AG04449 (cell line): ENCODE data around the gene ZNF787.

ENCODE experiments used
- CTCF ChIA-PET: fragments of 350-600 bp; formaldehyde crosslinking; extraction: SDS; loops from one replicate; lab custom pipeline; 2021; ENCODE audit warnings: antibody characterized with exemption; lab: Yijun Ruan, JAX
- POLR2A ChIA-PET: fragments of 400-600, 350-600 bp; formaldehyde crosslinking; extraction: SDS; loops from one replicate; lab custom pipeline; 2020; ENCODE audit warnings: antibody characterized with exemption, inconsistent platforms; lab: Yijun Ruan, JAX
- DNase-seq: peaks from one replicate; pipeline ENCODE4 v3.0.0-alpha.2; 2010; ENCODE audit warnings: low read depth, low spot score
- H3K4me3 ChIP-seq: 2 replicates; pipeline ENCODE4 v1.5.1; 2011; ENCODE audit warnings: low read depth, mild to moderate bottlenecking, control low read depth, low read length
- TF ChIP-seq, protein P1 (sequence below): IDR thresholded peaks from one replicate; pipeline ENCODE4 v1.5.1; 2011; ENCODE audit warnings: mild to moderate bottlenecking, moderate library complexity, low read length, control low read depth, inconsistent platforms; ENCODE audit not compliant: insufficient read depth; ENCODE audit errors: missing control alignments

Gene ZNF787

DNA sequence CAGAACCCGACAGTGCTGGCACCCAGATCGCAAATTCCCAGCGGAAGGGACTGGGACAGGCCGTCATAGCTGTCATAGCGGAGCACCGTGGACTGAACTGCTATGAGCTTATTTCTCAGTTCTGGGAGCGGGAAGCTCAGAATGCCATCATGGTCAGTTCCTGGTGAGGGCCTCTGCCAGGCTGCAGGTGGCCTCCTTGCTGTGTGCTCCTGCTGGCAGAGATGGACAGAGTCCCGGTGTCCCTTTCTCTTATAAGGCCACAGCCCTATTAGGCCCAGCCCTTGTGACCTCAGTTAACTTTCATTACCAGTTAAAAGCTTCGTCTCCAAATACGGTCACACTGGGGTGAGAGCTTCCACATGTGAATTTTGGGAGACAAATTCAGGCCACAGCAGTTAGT lies 24.6 kb upstream of the ZNF787 start:
- POLR2A ChIA-PET: no interaction called here
- TF ChIP-seq, protein P1, sequence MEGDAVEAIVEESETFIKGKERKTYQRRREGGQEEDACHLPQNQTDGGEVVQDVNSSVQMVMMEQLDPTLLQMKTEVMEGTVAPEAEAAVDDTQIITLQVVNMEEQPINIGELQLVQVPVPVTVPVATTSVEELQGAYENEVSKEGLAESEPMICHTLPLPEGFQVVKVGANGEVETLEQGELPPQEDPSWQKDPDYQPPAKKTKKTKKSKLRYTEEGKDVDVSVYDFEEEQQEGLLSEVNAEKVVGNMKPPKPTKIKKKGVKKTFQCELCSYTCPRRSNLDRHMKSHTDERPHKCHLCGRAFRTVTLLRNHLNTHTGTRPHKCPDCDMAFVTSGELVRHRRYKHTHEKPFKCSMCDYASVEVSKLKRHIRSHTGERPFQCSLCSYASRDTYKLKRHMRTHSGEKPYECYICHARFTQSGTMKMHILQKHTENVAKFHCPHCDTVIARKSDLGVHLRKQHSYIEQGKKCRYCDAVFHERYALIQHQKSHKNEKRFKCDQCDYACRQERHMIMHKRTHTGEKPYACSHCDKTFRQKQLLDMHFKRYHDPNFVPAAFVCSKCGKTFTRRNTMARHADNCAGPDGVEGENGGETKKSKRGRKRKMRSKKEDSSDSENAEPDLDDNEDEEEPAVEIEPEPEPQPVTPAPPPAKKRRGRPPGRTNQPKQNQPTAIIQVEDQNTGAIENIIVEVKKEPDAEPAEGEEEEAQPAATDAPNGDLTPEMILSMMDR: no peak
- CTCF ChIA-PET: interaction anchor here (0.8 to 1.2 kb wide), 3 partner anchors 9 to 107 kb away, joined by 3 read pairs; no protein-coding TSS in a partner anchor

DNA sequence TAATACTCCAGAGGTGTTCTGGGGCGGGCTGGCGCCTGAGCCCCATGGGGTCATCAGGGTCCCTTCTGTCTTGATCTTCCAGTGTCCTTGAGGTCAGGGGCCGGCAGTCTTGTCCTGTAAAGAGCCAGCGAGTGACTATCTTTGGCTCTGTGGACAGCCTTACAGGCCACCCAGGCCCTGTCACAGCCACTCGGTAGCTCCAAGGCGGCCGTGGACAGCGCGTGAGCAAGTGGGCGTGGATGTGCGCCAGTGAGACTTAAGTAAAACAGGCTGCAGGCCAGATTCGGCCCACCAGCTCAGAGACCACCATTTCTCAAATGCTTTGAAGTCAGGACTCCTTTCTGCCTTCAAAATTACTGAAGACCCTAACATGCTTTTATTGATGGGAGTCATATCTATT lies 23.7 kb upstream of the ZNF787 start:
- ChIA-PET CTCF (interaction anchor here (0.8 kb wide), 1 partner anchor 64 kb away, joined by 3 read pairs; no protein-coding TSS in a partner anchor), POLR2A (no interaction called here)
- TF ChIP-seq, protein P1: no peak
- H3K4me3 ChIP-seq: no peak overlapping the region
- no peak for DNase-seq

More for the DNA sequence above, 24.6 kb upstream of the ZNF787 start:
- DNase-seq: no peak
- no peak overlapping the region for H3K4me3 ChIP-seq

GRCh38 chr19:56144376-56144775 lies 23.3 kb upstream of the ZNF787 start:
- no peak overlapping the region for H3K4me3 ChIP-seq
- no peak for DNase-seq
- CTCF ChIA-PET: no interaction called here
- POLR2A ChIA-PET: no interaction called here
- TF ChIP-seq, protein P1: no peak

DNA sequence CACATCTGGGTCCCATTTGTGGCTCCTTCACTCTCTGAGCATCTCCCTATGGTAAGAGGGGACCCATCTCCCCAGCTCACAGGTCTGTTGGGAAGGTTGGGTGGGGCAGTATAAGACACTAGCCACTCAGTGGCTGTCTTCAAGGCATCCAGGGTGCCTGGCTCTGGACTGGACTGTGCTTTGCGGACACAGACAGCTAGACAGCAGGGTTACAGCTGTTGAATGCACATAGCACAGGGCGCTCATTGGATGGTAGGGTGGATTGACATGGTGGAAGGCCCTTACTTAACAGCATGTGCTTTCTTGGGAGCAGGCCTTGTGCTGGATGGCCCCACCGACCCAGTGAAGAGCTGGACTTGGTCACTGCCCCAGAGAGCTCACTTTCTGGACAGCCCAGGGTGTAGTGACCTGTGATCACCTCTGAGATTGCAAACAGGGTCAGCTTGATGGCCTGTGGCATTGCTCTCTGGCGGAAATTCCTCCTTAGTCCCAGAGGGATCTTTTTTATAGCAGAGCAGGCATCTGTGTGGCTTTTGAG lies 21.9 kb upstream of the ZNF787 start:
- POLR2A ChIA-PET: interaction anchor here (0.7 kb wide), 1 partner anchor 18 kb away, joined by 4 read pairs; no protein-coding TSS in a partner anchor
- no peak for DNase-seq
- TF ChIP-seq, protein P1: no peak
- CTCF ChIA-PET: interaction anchor here (1.1 to 2.0 kb wide), 3 partner anchors 10 to 110 kb away, joined by 3 to 8 read pairs (median 4); no protein-coding TSS in a partner anchor
- H3K4me3 ChIP-seq: no peak overlapping the region

GRCh38 chr19:56142087-56142787 lies 21.1 kb upstream of the ZNF787 start:
- CTCF ChIA-PET: interaction anchor here (1.1 to 2.0 kb wide), 3 partner anchors 11 to 111 kb away, joined by 3 to 8 read pairs (median 4); no protein-coding TSS in a partner anchor

More at GRCh38 chr19:56142087-56142787, 21.1 kb upstream of the ZNF787 start:
- no peak for DNase-seq
- POLR2A ChIA-PET: interaction anchor here (0.7 kb wide), 1 partner anchor 17 kb away, joined by 4 read pairs; no protein-coding TSS in a partner anchor
- TF ChIP-seq, protein P1: no peak
- peak overlapping the region; percentile 66 for H3K4me3 ChIP-seq
